ENCODE measurements around the gene DENND5B. TPM values are rescaled to one million over a fixed set of nuclear protein-coding genes. Genes with fewer than 3 reads are reported as not detected.

DENND5B gene
- total and polyA plus RNA-seq, 10 of the 15 experiments (the other 5 are each of a cell fraction or from before 2014, with no cell fraction given) = 0.39 to 32.5 (median 20.6) TPM

DNA sequence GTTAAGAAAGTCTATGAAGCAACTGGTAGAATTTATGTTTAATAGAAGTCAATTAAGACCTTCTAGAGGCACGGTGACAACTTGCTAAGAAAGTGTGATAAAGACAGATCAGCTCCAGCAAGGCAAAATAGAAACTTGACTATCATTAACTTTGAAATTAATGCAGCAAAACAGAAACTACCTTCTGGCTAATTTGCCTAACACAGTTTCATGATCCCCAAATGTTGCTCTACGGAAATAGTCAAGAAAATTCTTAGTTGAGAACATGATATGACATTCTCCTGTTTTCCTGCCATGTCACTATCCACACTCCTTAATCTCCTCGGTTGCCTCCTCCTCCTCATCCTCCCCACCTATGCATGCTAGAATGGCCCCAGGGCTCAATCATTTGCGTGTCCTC is 4.2 kb downstream of the DENND5B start:
- CTCF ChIA-PET = no interaction called here
- peak overlapping the region; percentile 88 for H3K4me2 ChIP-seq (ENCODE audit: control insufficient read depth, insufficient read depth)
- TF ChIP-seq, protein P1, sequence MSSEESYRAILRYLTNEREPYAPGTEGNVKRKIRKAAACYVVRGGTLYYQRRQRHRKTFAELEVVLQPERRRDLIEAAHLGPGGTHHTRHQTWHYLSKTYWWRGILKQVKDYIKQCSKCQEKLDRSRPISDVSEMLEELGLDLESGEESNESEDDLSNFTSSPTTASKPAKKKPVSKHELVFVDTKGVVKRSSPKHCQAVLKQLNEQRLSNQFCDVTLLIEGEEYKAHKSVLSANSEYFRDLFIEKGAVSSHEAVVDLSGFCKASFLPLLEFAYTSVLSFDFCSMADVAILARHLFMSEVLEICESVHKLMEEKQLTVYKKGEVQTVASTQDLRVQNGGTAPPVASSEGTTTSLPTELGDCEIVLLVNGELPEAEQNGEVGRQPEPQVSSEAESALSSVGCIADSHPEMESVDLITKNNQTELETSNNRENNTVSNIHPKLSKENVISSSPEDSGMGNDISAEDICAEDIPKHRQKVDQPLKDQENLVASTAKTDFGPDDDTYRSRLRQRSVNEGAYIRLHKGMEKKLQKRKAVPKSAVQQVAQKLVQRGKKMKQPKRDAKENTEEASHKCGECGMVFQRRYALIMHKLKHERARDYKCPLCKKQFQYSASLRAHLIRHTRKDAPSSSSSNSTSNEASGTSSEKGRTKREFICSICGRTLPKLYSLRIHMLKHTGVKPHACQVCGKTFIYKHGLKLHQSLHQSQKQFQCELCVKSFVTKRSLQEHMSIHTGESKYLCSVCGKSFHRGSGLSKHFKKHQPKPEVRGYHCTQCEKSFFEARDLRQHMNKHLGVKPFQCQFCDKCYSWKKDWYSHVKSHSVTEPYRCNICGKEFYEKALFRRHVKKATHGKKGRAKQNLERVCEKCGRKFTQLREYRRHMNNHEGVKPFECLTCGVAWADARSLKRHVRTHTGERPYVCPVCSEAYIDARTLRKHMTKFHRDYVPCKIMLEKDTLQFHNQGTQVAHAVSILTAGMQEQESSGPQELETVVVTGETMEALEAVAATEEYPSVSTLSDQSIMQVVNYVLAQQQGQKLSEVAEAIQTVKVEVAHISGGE (CRISPR knock-in tag; IDR thresholded peaks at IDR 0.05) = no peak
- peak; percentile 61; the same call in 1 of the 3 replicates for TF ChIP-seq POU2F2 (IDR thresholded peaks at IDR 0.05; ENCODE audit: borderline replicate concordance, low read depth, low read length)
- TF ChIP-seq HDGF (IDR thresholded peaks at IDR 0.05) = no peak
- no peak for TF ChIP-seq MTA2 (IDR thresholded peaks at IDR 0.05; ENCODE audit: low read depth)
- no peak for TF ChIP-seq PML (IDR thresholded peaks at IDR 0.05; ENCODE audit: low read length)
- no peak for TF ChIP-seq BCL11A (IDR thresholded peaks at IDR 0.05; ENCODE audit: low read depth, low read length)
- no peak for TF ChIP-seq NR2F1 (conservative IDR thresholded peaks at IDR 0.05)
- TF ChIP-seq TARDBP (IDR thresholded peaks at IDR 0.05; ENCODE audit: borderline replicate concordance) = no peak
- TF ChIP-seq IKZF2 (IDR thresholded peaks at IDR 0.05) = peak; percentile 9 to 15; a peak in 1 of 4 replicates
- TF ChIP-seq, protein P2, sequence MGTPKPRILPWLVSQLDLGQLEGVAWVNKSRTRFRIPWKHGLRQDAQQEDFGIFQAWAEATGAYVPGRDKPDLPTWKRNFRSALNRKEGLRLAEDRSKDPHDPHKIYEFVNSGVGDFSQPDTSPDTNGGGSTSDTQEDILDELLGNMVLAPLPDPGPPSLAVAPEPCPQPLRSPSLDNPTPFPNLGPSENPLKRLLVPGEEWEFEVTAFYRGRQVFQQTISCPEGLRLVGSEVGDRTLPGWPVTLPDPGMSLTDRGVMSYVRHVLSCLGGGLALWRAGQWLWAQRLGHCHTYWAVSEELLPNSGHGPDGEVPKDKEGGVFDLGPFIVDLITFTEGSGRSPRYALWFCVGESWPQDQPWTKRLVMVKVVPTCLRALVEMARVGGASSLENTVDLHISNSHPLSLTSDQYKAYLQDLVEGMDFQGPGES (IDR thresholded peaks at IDR 0.05) = no peak
- no peaks in the 10 kb centered on the region; the same call in 1 of the 3 replicates for H3K9me3 ChIP-seq (replicated peaks; ENCODE audit: control insufficient read depth, insufficient read depth, low read length)
- H3K79me2 ChIP-seq (ENCODE audit: control insufficient read depth, insufficient read depth, low read length) = peaks cover 86% of the 10 kb centered on the region
- RAD21 ChIA-PET (ENCODE audit: unreplicated experiment) = no interaction called here
- FAIRE-seq (peak; percentile 94), DNase-seq (ENCODE audit: low read depth, low spot score) (peak; percentile 52), ATAC-seq (peak; percentile 22; the same call in 2 of the 3 replicates)
- intact Hi-C loops (cut with micrococcal nuclease; ENCODE audit: unreplicated experiment) (loop anchor here (5.0 kb wide), 2 partner anchors 104 to 179 kb away; no protein-coding TSS in a partner anchor), in situ Hi-C loops (cut with MboI) (loop anchor here (5.0 kb wide), 1 partner anchor 51 kb away; no protein-coding TSS in a partner anchor)
- peaks cover 30% of the 10 kb centered on the region for H3K4me1 ChIP-seq (ENCODE audit: control insufficient read depth, insufficient read depth, low read length)
- no TSS peak for BruUV-seq (replicated peaks)
- H3K9ac ChIP-seq (ENCODE audit: control insufficient read depth, insufficient read depth, low read length) = peak overlapping the region; percentile 50
- H3K27me3 ChIP-seq (replicated peaks in 1 of 2; ENCODE audit: control insufficient read depth in 2 of 2, insufficient read depth in 2 of 2, low read length in 1 of 2) = no peaks in the 10 kb centered on the region
- H4K20me1 ChIP-seq (ENCODE audit: control insufficient read depth, insufficient read depth) = no peaks in the 10 kb centered on the region
- POLR2A ChIA-PET = no interaction called here
- 8% methylated on average over 4 of the region's 4 CpGs for WGBS (ENCODE audit: insufficient coverage, insufficient replicate concordance, low lambda C conversion rate, missing lambda C conversion rate)
- H3K27ac ChIP-seq (ENCODE audit: control insufficient read depth, insufficient read depth) = peak overlapping the region; percentile 89
- H2AFZ ChIP-seq (ENCODE audit: control insufficient read depth, low read depth, low read length) = no peak overlapping the region
- no peaks in the 10 kb centered on the region; a peak in 1 of 4 replicates for H3K36me3 ChIP-seq (ENCODE audit: control insufficient read depth in 2 of 2, insufficient read depth in 2 of 2, low read length in 1 of 2)
- H3K4me3 ChIP-seq = peak overlapping the region; percentile 51
- SMC1A ChIA-PET (ENCODE audit: uncharacterized antibody, unreplicated experiment) = interaction anchor here (0.6 kb wide), 1 partner anchor 119 kb away, joined by 4 read pairs; no protein-coding TSS in a partner anchor

Data from GM12878 (cell line).